Activated naive CD8-positive, alpha-beta T cell treated with anti-CD3 and anti-CD28 coated beads for 36 hours (primary cell): ENCODE results near the gene CCNG1. TPM values are rescaled to one million over a fixed set of nuclear protein-coding genes. Genes with fewer than 3 reads are reported as not detected.

Source experiments
- DNase-seq: peaks from one replicate; pipeline ENCODE4 v3.0.0; 2021
- H3K27ac Mint-ChIP-seq: one replicate; pipeline ENCODE4 v1.8.0; 2022; ENCODE audit warnings: mild to moderate bottlenecking, moderate library complexity, mixed read lengths
- H3K27me3 Mint-ChIP-seq: one replicate; pipeline ENCODE4 v1.8.0; 2022; ENCODE audit warnings: mild to moderate bottlenecking, mixed read lengths
- H3K36me3 Mint-ChIP-seq: one replicate; pipeline ENCODE4 v1.8.0; 2021; ENCODE audit warnings: mild to moderate bottlenecking, mixed read lengths
- H3K4me1 Mint-ChIP-seq: one replicate; pipeline ENCODE4 v1.8.0; 2021; ENCODE audit warnings: mixed read lengths
- H3K4me3 Mint-ChIP-seq: one replicate; pipeline ENCODE4 v1.8.0; 2022; ENCODE audit warnings: mild to moderate bottlenecking, moderate library complexity, mixed read lengths
- H3K9me3 Mint-ChIP-seq: one replicate; pipeline ENCODE4 v1.8.0; 2022; ENCODE audit warnings: mixed read lengths
- total RNA-seq, 2 experiments: library from RNA; stranded (reverse); gene quantifications; one replicate each; pipeline ENCODE4 v1.2.3, GENCODE V29; 2021

Gene CCNG1
- total RNA-seq, 2 experiments from 2014 or later: 77.3 to 88.9 TPM

- peaks cover 16% of the 10 kb centered on the region for H3K4me1 Mint-ChIP-seq
- peak overlapping the region; percentile 4 for H3K27ac Mint-ChIP-seq
- H3K4me3 Mint-ChIP-seq: no peak overlapping the region
- no peaks in the 10 kb centered on the region for H3K9me3 Mint-ChIP-seq
- peaks cover 4% of the 10 kb centered on the region for H3K27me3 Mint-ChIP-seq
- DNase-seq: no peak
- H3K36me3 Mint-ChIP-seq: peaks cover 22% of the 10 kb centered on the region
Measured at GRCh38 chr5:163456840-163457239, 19.4 kb downstream of the CCNG1 start.

- DNase-seq: no peak
- peaks cover 27% of the 10 kb centered on the region for H3K36me3 Mint-ChIP-seq
- H3K27me3 Mint-ChIP-seq: peaks cover 4% of the 10 kb centered on the region
- H3K9me3 Mint-ChIP-seq: no peaks in the 10 kb centered on the region
- H3K27ac Mint-ChIP-seq: peak overlapping the region; percentile 99
- H3K4me1 Mint-ChIP-seq: peaks cover 23% of the 10 kb centered on the region
- H3K4me3 Mint-ChIP-seq: peak overlapping the region; percentile 93
Measured at GRCh38 chr5:163458778-163459385, 21.5 kb downstream of the CCNG1 start.

- no peak for DNase-seq
- H3K9me3 Mint-ChIP-seq: no peaks in the 10 kb centered on the region
- peaks cover 4% of the 10 kb centered on the region for H3K27me3 Mint-ChIP-seq
- peaks cover 33% of the 10 kb centered on the region for H3K36me3 Mint-ChIP-seq
- peak overlapping the region; percentile 99 for H3K27ac Mint-ChIP-seq
- peak overlapping the region; percentile 93 for H3K4me3 Mint-ChIP-seq
- H3K4me1 Mint-ChIP-seq: peaks cover 23% of the 10 kb centered on the region
Measured at GRCh38 chr5:163459462-163459818, 22.0 kb downstream of the CCNG1 start.

- H3K4me1 Mint-ChIP-seq: peaks cover 21% of the 10 kb centered on the region
- H3K27ac Mint-ChIP-seq: peak within 1 kb of the TSS; percentile 99
- DNase-seq: peak; percentile 91
- no peaks in the 10 kb centered on the region for H3K9me3 Mint-ChIP-seq
- H3K27me3 Mint-ChIP-seq: peaks cover 4% of the 10 kb centered on the region
- peak within 1 kb of the TSS; percentile 96 for H3K4me3 Mint-ChIP-seq
- H3K36me3 Mint-ChIP-seq: peaks cover 36% of the 10 kb centered on the region
Measured at GRCh38 chr5:163459819-163460561, 22.6 kb downstream of the CCNG1 start, which contains the start of gene NUDCD2. NUDCD2 (minus strand) TSS chr5:163460102; CDS start chr5:163460050, 52 bp downstream.

- DNase-seq: peak; percentile 11
- Mint-ChIP-seq H3K36me3 (peaks cover 32% of the 10 kb centered on the region), H3K4me3 (peak within 1 kb of the TSS; percentile 96), H3K27ac (peak within 1 kb of the TSS; percentile 99), H3K4me1 (peaks cover 18% of the 10 kb centered on the region), H3K9me3 (no peaks in the 10 kb centered on the region), H3K27me3 (peaks cover 4% of the 10 kb centered on the region)
Measured at GRCh38 chr5:163460562-163461171, 23.3 kb downstream of the CCNG1 start, which contains the start of gene HMMR. HMMR (plus strand) TSS chr5:163460632; CDS start chr5:163460693, 61 bp downstream.

- H3K27me3 Mint-ChIP-seq: peaks cover 4% of the 10 kb centered on the region
Measured at GRCh38 chr5:163463063-163463435, 25.7 kb downstream of the CCNG1 start.

GRCh38 chr5:163467682-163468081, 30.3 kb downstream of the CCNG1 start:
- DNase-seq: no peak
- Mint-ChIP-seq H3K4me3 (no peak overlapping the region), H3K9me3 (no peaks in the 10 kb centered on the region), H3K4me1 (peaks cover 3% of the 10 kb centered on the region), H3K36me3 (peaks cover 43% of the 10 kb centered on the region), H3K27me3 (no peaks in the 10 kb centered on the region), H3K27ac (no peak overlapping the region)

More at GRCh38 chr5:163463063-163463435, 25.7 kb downstream of the CCNG1 start:
- H3K9me3 Mint-ChIP-seq: no peaks in the 10 kb centered on the region
- no peak overlapping the region for H3K27ac Mint-ChIP-seq
- H3K36me3 Mint-ChIP-seq: peaks cover 24% of the 10 kb centered on the region
- H3K4me3 Mint-ChIP-seq: no peak overlapping the region
- peaks cover 9% of the 10 kb centered on the region for H3K4me1 Mint-ChIP-seq
- no peak for DNase-seq

GRCh38 chr5:163473635-163474243, 36.3 kb downstream of the CCNG1 start:
- no peak for DNase-seq
- Mint-ChIP-seq H3K9me3 (no peaks in the 10 kb centered on the region), H3K27ac (no peak overlapping the region), H3K4me3 (no peak overlapping the region), H3K27me3 (no peaks in the 10 kb centered on the region), H3K4me1 (peaks cover 4% of the 10 kb centered on the region), H3K36me3 (peaks cover 54% of the 10 kb centered on the region)

GRCh38 chr5:163475411-163475810, 38.0 kb downstream of the CCNG1 start:
- H3K4me3 Mint-ChIP-seq: no peak overlapping the region
- H3K4me1 Mint-ChIP-seq: peaks cover 4% of the 10 kb centered on the region
- DNase-seq: no peak
- H3K27me3 Mint-ChIP-seq: no peaks in the 10 kb centered on the region
- H3K36me3 Mint-ChIP-seq: peaks cover 49% of the 10 kb centered on the region
- no peak overlapping the region for H3K27ac Mint-ChIP-seq
- no peaks in the 10 kb centered on the region for H3K9me3 Mint-ChIP-seq

- no peak overlapping the region for H3K27ac Mint-ChIP-seq
- H3K27me3 Mint-ChIP-seq: no peaks in the 10 kb centered on the region
- peaks cover 2% of the 10 kb centered on the region for H3K4me1 Mint-ChIP-seq
- DNase-seq: no peak
- H3K4me3 Mint-ChIP-seq: no peak overlapping the region
- H3K9me3 Mint-ChIP-seq: no peaks in the 10 kb centered on the region
- H3K36me3 Mint-ChIP-seq: peaks cover 45% of the 10 kb centered on the region
Measured at GRCh38 chr5:163478126-163478981, 41.0 kb downstream of the CCNG1 start.

- H3K4me3 Mint-ChIP-seq: no peak overlapping the region
- H3K4me1 Mint-ChIP-seq: peaks cover 2% of the 10 kb centered on the region
- no peak for DNase-seq
- H3K27ac Mint-ChIP-seq: no peak overlapping the region
- peaks cover 46% of the 10 kb centered on the region for H3K36me3 Mint-ChIP-seq
- no peaks in the 10 kb centered on the region for H3K9me3 Mint-ChIP-seq
- no peaks in the 10 kb centered on the region for H3K27me3 Mint-ChIP-seq
Measured at GRCh38 chr5:163478982-163479271, 41.5 kb downstream of the CCNG1 start.

GRCh38 chr5:163489055-163489744, 51.8 kb downstream of the CCNG1 start:
- DNase-seq: no peak
- Mint-ChIP-seq H3K27ac (no peak overlapping the region), H3K4me1 (no peaks in the 10 kb centered on the region), H3K36me3 (peaks cover 35% of the 10 kb centered on the region), H3K4me3 (no peak overlapping the region), H3K9me3 (no peaks in the 10 kb centered on the region), H3K27me3 (no peaks in the 10 kb centered on the region)

- Mint-ChIP-seq H3K4me1 (no peaks in the 10 kb centered on the region), H3K9me3 (no peaks in the 10 kb centered on the region), H3K4me3 (no peak overlapping the region), H3K27ac (no peak overlapping the region), H3K27me3 (no peaks in the 10 kb centered on the region), H3K36me3 (peaks cover 31% of the 10 kb centered on the region)
- no peak for DNase-seq
Measured at GRCh38 chr5:163489745-163490075, 52.3 kb downstream of the CCNG1 start.
